ENCODE results near the gene ABHD5. TPM values are rescaled to one million over a fixed set of nuclear protein-coding genes. Genes with fewer than 3 reads are reported as not detected.

The ABHD5 gene
- total and polyA plus RNA-seq, 2 of the 8 experiments (the other 6 are each of a cell fraction or from before 2014, with no cell fraction given) = 10.5 to 16.4 TPM

- TF ChIP-seq FOSL1 (IDR thresholded peaks at IDR 0.05; ENCODE audit: insufficient read depth, low read depth, low read length) (no peak), CEBPB (IDR thresholded peaks at IDR 0.05; ENCODE audit: low read depth, low read length) (no peak)
- TF ChIP-seq, protein P1, sequence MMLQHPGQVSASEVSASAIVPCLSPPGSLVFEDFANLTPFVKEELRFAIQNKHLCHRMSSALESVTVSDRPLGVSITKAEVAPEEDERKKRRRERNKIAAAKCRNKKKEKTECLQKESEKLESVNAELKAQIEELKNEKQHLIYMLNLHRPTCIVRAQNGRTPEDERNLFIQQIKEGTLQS (IDR thresholded peaks at IDR 0.05; ENCODE audit: insufficient read depth, low read depth, low read length) = no peak
Observed at GRCh38 chr3:43707998-43708397, 17.3 kb downstream of the ABHD5 start (continued).
